Hindlimb muscle (tissue), 1 donor: ENCODE results near the gene NXN. TPM values are rescaled to one million over a fixed set of nuclear protein-coding genes. Genes with fewer than 3 reads are reported as not detected.
"Not testable (repeated sequence)": the region's sequence is repeated elsewhere in the genome, so short reads cannot be mapped to it uniquely, and the experiment has no call there.

Experiments used
- DNase-seq: peaks from one replicate; pipeline ENCODE4 v3.0.0-alpha.2; 2013
- polyA plus RNA-seq: library from polyadenylated mRNA; unstranded; fragments of 120-200 nt; gene quantifications from one replicate; pipeline ENCODE4 v1.2.1, GENCODE V29; 2013; ENCODE audit not compliant: insufficient read length

Gene NXN
- polyA plus RNA-seq, 1 donor: 63.7 TPM

DNA sequence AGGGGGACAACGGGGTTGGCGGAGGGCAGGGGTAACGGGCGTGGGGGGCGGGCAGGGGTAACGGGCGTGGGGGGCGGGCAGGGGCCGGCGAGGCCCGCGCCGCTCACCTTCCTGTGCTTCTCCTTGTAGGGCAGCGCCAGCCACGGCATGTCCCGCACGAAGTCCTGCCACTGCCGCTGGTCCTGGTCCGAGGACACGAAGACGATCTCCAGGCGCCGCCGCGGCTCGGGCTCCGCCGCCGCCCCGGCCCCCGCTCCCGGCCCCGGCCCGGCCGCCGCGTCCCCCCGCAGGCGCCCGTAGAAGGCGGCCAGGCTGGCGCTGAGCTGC, 401 bp downstream of the NXN start:
- DNase-seq: no peak

DNA sequence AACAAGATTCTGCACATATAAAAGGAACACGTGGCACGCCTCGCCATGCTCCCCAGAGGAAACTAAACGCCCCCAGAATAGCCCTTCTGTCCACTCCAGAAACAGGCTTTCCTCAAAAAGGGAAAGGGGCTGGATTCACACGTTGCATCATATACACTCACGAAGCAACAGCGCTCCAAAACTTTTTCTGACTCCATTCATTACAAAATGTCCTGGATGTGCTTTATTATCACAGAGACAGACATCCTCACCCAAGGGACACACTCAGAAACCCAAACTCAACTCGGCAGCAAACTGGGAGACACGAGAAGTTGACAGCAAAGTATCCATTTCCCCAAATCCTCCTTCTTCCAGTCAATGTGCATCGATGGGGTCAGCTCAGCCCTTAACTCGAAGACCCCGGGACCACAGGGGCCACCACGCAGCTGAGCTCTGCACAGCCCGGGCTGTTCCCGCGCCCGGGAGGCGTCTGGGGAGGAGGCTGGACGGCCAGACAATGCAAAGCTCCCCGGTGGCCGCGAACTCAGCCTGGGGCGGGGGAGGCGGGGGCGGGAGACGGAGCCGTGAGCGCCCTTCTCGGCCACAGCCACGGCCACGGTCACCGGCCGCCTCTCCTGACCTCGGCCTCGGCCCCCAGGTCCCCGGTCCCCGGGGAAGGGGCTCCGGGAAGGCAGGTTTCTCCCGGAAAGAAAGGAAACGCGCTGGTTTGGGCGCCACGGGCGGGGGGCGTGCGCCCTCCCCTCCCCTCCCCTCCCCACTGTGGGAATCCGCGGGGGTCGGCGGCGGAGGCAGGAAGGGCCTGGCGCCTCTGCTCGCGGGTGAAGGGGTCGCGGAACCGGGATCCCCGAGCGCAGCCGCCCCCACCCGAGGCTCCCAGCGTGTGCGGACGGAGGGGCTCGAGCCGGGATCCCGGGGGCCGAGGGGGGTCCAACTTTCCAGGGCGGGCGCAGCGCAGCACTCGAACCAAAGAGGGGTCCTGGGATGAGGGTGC, 1.2 kb downstream of the NXN start:
- no peak for DNase-seq

DNA sequence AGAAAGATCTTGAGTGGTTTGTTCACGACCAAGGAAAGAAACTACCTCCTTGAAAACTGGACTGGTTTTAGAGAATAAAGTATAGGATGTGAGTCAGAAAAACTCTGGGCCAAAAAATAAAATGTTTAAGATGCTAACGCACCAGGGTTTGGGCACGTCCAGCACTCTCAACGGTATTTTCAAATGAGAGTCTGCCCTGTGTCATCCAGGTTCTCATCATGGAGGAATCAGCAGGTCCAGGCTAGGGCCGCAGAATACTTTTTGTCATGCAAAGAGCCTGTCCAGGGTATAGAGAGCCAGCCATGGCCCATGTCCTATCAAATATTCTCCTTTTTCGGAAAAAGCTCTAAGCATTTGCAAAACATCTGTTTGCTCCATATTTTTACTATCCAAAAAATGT, 2.4 kb downstream of the NXN start:
- DNase-seq: no peak

DNA sequence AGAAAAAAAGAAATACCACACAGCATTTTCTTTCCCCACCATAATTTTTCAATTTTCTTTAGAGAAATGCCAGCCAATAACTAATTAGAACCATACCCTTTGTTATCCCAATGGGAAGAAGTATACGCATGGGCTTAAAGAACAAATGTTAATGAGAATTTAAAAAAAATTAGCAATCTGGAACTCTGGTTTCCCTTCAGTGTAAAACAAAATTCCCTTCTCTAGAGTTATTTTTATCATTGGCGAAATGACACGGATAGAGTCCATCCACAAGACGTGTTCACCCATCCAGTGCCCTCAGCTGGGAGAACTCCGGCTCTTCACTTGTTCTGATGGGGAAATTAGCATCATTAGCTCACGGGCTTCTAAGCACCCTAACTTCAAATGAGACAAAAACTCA, 3.3 kb downstream of the NXN start:
- DNase-seq: no peak

DNA sequence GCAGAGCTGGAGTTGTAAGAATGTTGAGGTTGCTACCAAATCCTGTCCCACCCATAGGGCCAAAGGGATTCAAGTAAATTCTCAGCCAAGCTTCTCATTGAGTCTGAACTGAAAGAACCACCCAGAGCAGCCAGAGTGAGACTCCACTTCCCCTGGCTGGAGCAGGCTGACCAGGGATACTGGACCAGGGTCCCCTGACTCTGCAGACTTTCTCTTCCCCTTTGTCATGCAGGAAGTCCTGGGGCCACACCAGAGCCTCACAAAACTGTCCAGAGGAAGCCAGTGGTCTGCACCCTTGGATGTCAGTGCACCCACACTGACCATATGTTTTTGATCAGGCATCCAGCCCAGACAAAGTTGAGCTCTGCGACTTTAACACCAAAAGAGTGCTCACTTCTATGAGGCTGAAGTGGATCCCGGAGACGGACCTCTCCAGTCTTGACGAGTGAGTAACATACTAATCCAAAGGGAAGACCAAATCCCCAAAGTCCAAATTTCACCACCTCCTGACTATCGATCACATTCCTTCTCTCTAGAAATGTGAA, 4.1 kb downstream of the NXN start:
- peak; percentile 19 for DNase-seq

DNA sequence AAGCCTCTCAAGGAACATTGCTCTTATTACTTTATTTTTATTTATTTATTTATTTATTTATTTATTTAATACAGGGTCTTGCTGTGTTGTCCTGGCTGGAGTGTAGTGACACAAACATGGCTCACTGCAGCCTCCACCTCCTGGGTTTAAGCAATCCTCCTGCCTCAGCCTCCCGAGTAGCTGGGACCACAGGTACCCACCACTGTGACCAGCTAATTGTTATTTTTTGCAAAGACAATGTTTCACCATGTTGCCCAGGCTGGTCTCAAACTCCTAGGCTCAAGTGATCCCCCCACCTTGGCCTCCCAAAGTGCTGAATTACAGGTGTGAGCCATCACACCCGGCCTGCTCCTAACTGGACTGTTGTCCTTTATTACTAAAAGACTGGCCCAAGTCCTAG, 4.8 kb downstream of the NXN start:
- DNase-seq: not testable (repeated sequence)

DNA sequence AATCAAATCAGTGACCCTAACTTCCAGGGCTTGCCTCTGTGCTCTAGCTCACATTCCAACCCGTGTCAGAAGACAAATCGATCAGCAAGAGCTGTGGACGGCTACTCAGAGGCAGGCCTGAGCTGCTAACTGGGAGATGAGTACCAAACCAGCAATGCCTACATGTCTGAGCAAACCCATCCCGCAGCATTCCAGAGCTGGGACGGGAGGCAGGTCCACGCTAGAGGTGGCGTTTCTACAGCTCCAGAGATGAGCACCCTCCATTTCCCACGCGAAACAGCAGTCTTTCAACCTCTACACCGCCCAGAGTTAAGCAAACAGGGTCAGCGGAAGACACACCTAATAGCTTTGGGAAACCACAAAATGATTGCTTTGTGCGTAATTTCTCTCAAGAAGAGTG, 6.5 kb downstream of the NXN start:
- no peak for DNase-seq

DNA sequence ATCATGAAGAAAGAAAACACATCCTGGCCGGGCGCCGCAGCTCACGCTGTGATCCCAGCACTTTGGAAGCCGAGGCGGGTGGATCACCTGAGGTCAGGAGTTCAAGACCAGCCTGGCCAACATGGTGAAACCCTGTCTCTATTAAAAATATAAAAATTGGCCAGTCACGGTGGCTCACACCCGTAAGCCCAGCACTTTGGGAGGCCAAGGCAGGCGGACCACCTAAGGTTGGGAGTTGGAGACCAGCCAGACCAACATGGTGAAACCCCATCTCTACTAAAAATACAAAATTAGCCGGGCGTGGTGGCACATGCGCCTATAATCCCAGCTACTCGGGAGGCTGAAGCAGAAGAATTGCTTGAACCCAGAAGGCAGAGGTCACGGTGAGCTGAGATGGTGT, 7.7 kb downstream of the NXN start:
- not testable (repeated sequence) for DNase-seq

DNA sequence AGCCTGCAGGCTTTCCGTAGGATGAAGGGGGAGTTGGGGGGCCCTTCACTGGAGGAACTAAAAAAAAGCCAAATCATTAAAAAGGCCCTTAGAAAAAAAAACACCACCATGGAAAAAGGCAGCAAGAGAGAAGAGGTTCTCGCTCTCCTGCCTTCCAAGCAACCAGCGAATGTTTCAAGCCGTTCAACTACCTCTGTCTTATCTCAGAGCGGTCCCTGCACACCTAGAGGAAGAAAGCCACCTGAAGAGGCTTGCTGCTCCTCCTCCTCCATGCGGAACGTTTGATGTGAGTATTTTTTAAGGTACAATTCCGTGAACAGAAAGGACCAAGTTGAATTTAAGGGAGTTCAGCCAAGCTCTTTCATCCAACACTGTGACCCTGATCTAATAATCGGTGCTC, 9.2 kb downstream of the NXN start:
- no peak for DNase-seq

DNA sequence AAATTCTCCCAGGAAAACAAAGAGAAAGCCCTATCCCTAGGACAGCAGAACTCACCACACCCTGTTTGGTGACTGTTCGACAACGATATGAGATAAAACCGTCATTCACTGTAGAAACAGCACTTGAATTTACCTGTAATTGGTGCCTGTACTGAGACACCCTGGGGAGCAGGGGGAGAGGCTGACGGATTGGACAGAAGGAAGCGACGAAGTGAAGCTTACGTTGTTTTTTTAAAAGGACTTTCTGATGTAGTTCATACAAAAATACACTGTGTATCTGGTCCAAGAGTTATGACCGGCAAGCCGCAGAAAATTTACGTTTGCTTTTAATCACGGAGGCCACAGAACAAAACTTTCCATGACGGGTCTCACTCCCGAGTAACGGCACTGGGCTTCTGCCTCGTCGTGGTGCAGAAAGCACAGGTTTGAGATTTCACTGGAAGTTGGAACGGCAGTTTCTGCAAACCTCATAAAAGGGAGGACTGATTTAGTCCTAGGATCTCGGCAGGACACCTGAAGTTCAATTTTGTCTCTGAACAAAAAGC, 9.7 kb downstream of the NXN start:
- peak; percentile 64 for DNase-seq

DNA sequence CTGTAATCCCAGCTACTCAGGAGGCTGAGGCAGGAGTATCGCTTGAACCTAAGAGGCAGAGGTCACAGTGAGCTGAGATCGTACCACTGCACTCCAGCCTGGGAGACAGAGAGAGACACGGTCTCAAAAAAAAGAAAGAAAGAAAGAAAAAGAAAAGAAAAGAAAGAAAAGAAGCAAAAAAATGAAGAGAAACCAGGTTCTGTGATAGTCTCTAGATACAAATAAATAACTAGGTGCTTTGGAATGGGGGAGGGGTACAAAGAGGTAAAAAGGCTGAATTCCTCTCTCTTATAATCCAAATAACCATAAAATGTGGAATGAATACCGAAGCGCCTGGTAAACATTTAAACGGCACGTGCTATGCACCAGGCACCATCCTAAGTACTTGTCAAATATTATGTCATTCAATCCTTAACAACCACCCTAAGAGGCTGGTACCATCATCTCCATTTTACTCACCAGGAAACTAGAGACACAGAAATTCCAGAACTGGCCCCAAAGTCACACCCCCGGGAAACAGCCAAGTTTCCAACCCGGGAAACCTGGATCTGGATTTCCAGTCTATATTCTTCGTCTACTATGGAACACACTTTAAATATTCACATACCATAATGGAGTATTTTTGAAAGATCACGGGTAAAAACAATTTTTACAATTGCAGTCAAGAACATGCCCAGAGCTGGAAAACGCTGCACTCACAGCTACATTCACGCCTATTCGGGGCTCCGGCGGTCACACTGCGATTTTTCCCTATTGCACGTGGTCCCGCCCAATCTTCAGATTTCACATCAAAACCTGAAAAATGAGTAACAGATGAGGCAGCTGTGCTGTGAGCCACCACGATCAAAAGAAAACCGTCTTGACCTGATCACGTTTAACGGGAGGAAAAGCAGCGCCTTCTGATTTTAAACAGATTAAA, 10.5 kb downstream of the NXN start:
- DNase-seq: no peak

DNA sequence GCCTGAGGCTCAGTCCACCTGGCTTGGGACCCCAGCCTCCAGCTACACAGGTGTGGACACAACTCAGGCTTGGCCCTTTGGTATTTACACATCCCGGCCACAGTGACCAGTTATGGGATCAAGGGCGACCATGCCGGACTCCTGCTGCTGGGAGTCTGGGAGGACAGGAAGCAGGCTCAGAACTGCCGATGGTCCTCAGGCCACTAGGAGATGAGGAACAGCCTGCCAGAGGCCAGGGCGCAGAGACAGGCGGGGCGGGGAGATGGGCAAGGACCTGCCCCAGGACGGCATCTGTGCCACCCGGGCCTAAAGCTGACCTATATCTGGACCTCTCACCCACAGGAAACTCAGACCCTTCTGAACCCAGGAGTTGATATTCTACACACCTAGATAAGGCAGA, 12.5 kb downstream of the NXN start:
- DNase-seq: no peak

DNA sequence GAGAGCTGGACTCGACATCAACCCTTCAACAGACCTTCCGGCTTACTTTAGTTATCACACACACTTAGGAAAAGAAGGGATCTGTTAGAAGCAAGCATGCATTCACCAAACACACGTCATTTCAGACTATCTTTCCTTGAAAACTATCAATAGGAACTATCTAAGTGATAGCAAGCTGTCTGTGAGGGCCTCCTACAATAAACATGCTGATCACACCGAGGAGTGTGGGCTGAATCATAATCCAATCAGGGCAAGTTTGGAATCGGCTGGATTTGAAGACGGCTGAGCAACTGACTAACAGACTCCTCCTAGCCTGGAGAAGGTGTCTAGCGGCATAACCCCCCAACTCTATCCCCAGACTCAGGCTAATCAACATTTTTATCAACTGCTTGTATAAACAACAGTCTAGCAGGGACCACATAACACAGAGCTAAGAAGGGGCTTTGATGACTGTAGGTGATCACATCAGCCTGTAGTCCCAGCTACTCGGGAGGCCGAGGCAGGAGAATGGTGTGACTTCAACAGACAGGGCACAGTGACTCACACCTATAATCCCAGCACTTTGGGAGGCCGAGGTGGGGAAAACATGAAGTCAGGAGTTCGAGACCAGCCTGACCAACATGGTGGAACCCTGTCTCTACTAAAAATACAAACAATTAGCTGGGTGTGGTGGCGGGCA, 14.1 kb downstream of the NXN start:
- DNase-seq: no peak

DNA sequence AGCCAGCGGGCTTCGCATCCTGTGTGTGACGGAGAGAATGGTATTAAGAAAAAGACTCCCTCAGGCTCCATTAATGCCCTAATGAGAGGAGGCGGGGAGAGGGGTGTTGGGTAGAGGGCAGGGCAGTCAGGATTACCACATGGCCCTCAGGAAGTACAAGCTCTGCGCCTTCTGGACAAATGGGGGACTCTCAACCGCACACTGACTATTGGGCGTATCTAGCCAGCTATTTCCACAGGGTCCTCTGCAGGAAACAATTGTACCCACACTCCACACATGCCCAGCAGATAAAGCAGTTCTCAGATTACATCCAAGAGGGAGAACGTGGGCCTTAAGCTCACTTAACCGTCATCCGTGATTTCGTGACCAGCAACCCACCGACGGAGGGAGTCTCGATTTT, 14.7 kb downstream of the NXN start:
- no peak for DNase-seq

DNA sequence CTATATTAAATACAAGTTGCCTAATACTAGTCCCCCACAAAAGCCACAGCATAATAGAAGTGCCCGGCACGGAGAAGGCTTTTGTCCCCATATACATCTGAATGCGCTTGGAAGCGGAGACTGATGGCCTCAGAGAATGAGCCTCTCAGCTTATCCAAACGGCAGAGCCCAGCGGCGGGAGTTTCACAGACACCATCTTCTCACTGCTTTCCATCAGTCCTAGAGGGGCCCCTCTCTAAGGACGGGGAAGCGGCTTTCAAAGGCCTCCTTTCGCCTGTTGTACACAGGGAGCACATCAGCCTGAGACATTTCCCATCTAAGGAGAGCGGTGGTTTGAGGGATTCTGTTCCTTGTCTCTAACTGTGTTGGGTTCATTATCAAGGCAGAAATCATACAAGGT, 16.9 kb downstream of the NXN start:
- no peak for DNase-seq

DNA sequence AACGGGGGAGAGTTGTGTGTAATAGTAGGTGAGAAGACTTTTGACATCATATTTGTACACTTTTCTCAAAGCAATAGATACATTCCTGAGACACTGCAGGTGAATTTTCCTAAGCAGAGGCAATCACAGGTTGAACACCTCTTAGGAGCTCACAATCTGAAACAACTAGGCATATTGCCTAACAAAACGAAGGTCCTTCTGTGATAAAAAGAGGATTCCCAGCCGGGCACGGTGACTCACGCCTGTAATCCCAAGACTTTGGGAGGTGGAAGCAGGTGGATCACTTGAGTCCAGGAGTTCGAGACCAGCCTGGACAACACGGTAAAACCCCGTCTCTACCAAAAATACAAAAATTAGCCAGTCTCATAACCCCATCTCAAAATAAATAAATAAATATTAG, 17.4 kb downstream of the NXN start:
- no peak for DNase-seq

DNA sequence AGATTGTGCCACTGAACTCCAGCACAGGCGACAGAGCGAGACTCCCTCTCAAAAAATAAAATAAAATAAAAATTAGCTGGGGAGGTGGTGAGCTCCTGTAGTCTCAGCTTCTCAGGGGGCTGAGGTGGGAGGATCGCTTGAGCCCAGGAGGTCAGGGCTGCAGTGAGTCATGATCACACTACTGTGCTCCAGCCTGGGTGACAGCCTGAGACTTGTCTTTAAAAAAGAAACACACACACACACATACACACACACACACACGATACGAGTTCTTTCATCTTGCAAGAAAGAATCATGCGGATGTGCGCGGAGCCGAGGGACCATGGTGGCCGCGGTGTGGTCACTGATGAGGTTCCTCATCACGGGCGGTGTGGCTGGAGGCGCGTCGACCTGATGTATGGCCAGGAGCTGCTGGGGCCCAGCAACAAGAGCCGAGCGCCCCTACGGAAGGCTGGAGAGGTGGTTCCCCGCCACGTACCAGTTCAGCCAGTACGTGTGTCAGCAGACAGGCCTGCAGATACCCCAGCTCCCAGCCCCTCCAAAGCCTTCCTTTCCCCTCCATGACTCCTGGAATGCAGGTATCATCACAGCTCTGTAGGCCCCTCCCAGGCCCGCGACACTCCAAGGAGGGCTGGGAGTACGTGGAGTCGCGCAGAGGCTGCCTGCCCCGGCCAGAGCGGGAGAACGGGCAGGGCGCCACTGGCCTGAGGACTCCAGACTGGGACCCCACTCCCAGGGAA, 20.7 kb downstream of the NXN start:
- DNase-seq: no peak

DNA sequence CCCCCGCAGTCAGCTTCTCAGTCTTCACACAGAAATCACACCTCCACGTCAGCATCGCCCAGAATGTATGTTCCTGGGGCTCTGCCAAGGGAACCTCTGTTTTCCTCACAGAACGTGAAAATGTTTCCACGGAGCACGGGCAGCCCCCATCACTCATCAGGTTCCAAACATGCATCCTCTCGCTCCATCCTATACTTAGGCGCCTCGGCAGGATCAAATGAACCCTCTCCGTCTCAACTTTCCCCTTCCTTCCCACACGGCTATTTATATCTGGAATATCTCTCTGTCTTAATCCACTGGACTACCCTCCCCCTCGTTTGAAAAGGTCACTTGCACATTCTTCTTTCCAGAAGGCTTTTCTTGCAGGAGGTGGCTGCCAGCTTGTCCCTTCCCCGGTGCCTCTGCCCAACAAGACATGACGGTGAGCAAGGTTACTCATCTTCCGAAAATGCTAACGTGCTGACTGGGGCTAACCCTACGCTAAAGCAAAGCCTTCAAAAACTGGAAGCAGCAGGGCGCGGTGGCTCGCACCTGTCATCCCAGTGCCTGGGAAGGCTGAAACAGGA, 21.6 kb downstream of the NXN start:
- DNase-seq: no peak

DNA sequence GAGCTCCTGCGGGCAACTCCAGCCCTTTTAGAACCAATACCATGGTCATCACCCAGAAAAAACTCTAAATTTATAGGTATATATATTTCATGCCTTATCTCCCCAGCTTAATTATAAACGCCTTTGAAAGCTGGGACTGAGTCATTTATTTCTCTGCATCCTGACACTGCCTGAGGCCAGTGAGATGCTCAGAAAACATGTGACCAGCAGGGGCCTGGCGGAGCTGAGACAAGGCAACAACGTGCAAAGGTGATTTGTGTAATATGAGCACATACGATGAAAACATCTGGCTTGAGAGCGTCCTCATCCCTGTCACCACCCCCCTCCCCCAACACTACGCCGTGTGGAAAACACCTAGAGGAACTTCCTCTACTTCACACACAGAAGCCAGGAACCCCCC, 22.7 kb downstream of the NXN start:
- DNase-seq: no peak

DNA sequence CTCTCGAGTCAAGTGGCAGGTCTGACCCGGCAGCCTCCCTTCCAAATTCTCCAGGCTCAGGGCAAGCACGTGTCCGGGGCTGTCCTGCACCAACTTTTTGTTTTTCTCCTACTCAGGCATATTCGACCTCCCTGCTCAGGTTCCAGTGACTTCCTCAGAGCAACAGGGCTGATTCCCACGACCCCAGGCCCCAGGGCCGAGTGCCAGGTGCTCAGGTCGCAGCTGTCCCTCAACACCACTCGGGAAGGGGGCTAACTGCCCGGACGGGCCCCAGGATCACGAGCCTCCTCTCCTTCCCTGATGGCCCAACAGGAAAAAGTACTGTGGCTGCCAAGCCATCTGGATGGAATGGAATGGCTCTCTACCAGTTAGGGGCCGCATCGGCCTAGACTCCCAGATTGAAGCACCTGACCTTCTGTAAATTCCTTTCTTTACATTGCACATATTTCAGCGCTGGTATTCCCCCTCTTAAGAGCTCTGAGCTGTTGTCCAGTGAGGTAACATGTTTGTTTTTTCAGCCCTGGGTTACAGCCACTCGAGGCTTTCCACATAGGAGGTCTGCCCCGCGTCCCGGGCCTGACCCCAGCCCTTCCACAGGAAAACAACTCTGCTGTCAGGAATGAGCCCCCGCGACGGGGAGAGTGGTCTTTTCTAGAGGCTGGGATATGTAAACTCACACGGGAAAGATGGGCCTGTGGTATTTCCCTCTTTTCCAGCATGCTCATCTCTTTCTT, 25.0 kb downstream of the NXN start:
- peak; percentile 47 for DNase-seq

DNA sequence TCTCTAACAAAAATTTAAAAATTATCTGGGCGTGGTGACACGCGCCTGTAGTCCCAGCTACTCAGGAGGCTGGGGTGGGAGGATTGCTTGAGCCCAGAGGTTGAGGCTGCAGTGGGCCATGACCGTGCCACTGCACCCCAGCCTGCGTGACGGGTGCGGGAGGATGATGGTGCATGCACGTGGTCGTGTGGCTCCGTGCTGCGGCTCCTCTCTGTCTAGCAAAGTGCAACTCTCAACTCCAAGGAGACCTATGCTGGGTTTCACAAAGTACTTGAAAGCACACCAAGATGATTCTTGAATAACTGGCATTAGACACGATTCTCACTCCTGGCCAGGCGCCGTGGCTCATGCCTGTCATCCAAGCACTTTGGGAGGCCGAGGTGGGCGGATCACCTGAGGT, 25.8 kb downstream of the NXN start:
- DNase-seq: no peak
